ENCODE data around the gene STK11. TPM values are rescaled to one million over a fixed set of nuclear protein-coding genes. Genes with fewer than 3 reads are reported as not detected.

The STK11 gene
- total and polyA plus RNA-seq, 10 donors = 44.0 to 107 (median 74.5) TPM

DNA sequence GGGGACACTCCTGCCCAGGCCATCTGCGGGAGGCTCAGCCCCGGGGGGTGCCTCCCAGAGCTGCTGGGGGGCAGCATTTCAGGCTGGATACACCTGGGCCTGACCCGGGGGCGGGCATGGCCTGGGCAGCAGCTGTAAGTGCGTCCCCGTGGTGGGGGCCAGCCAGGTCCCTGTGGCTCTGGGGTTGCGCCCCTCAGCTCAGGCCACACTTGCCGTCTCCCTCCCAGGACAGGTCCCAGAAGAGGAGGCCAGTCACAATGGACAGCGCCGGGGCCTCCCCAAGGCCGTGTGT lies 20.6 kb downstream of the STK11 start:
- no peak for DNase-seq
- WGBS, 5 donors = 91 to 98% (median 93%) methylated on average over 3 to 11 of the region's 11 CpGs
- H3K27me3 ChIP-seq (replicated peaks in 1 of 7) = no peaks in the 10 kb centered on the region
- peaks cover 0 to 76% (median 67%) of the 10 kb centered on the region in 6 donors for H3K36me3 ChIP-seq
- peaks cover 2 to 28% (median 17%) of the 10 kb centered on the region in 6 donors for H3K4me1 ChIP-seq
- no peak overlapping the region for H3K4me3 ChIP-seq
- no peak overlapping the region for H3K27ac ChIP-seq
- intact Hi-C loops (cut with DNase I; ENCODE audit: low total_unique reads) = no loop called here
- no peaks in the 10 kb centered on the region for H3K9me3 ChIP-seq
- TF ChIP-seq, protein P1, sequence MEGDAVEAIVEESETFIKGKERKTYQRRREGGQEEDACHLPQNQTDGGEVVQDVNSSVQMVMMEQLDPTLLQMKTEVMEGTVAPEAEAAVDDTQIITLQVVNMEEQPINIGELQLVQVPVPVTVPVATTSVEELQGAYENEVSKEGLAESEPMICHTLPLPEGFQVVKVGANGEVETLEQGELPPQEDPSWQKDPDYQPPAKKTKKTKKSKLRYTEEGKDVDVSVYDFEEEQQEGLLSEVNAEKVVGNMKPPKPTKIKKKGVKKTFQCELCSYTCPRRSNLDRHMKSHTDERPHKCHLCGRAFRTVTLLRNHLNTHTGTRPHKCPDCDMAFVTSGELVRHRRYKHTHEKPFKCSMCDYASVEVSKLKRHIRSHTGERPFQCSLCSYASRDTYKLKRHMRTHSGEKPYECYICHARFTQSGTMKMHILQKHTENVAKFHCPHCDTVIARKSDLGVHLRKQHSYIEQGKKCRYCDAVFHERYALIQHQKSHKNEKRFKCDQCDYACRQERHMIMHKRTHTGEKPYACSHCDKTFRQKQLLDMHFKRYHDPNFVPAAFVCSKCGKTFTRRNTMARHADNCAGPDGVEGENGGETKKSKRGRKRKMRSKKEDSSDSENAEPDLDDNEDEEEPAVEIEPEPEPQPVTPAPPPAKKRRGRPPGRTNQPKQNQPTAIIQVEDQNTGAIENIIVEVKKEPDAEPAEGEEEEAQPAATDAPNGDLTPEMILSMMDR (IDR thresholded peaks at IDR 0.05 in 8 of 11, conservative IDR thresholded peaks at IDR 0.05 in 3 of 11) = no peak
- TF ChIP-seq POLR2AphosphoS5 (IDR thresholded peaks at IDR 0.05) (no peak), POLR2A (IDR thresholded peaks at IDR 0.05) (no peak)

DNA sequence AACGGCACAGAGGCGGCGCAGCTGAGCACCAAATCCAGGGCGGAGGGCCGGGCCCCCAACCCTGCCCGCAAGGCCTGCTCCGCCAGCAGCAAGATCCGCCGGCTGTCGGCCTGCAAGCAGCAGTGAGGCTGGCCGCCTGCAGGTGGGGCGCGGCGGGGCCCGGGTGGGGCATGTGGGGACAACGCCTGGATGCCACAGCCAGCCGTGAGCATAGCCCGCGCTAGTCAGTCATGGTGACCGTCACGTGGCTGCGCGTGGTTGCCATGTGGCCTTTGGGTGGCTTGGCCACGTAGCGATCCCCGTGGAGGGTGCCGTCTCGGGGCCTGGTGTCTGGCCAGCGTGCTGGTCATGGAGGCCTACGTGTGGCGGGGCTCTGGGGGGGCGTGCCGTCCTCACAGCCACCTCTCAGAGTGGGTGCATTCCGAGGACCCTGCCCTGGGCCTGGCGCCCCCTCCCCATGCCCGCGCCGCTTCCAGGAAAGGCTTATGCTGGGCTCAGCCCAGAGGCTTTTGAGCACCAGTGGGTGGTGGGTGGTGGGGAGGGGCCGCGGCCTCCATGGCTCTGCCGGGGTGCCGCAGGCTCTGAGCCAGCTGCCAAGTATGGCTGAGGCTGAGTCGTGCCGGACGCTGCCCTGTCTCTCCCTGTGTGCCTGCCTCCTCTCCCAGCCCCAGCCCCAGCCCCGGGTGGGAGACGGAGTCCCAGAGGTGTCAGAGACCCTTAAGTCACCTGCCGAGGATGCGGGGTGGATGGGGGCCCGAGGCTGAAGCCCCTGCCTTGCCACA lies 21.1 kb downstream of the STK11 start:
- peaks cover 0 to 71% (median 63%) of the 10 kb centered on the region in 6 donors for H3K36me3 ChIP-seq
- intact Hi-C loops (cut with DNase I; ENCODE audit: low total_unique reads) = no loop called here
- no peak overlapping the region for H3K27ac ChIP-seq
- H3K9me3 ChIP-seq = no peaks in the 10 kb centered on the region
- H3K4me1 ChIP-seq = peaks cover under 1 to 25% (median 13%) of the 10 kb centered on the region in 6 donors
- WGBS, 5 donors = 94 to 96% (median 96%) methylated on average over 17 to 50 of the region's 50 CpGs
- peak in 1 of 3 donors; percentile 46 for TF ChIP-seq POLR2AphosphoS5 (IDR thresholded peaks at IDR 0.05)
- TF ChIP-seq, protein P1 (IDR thresholded peaks at IDR 0.05 in 8 of 11, conservative IDR thresholded peaks at IDR 0.05 in 3 of 11) = no peak
- TF ChIP-seq POLR2A (IDR thresholded peaks at IDR 0.05) = no peak
- no peak overlapping the region for H3K4me3 ChIP-seq
- H3K27me3 ChIP-seq (replicated peaks in 1 of 7) = no peaks in the 10 kb centered on the region
- DNase-seq = no peak

DNA sequence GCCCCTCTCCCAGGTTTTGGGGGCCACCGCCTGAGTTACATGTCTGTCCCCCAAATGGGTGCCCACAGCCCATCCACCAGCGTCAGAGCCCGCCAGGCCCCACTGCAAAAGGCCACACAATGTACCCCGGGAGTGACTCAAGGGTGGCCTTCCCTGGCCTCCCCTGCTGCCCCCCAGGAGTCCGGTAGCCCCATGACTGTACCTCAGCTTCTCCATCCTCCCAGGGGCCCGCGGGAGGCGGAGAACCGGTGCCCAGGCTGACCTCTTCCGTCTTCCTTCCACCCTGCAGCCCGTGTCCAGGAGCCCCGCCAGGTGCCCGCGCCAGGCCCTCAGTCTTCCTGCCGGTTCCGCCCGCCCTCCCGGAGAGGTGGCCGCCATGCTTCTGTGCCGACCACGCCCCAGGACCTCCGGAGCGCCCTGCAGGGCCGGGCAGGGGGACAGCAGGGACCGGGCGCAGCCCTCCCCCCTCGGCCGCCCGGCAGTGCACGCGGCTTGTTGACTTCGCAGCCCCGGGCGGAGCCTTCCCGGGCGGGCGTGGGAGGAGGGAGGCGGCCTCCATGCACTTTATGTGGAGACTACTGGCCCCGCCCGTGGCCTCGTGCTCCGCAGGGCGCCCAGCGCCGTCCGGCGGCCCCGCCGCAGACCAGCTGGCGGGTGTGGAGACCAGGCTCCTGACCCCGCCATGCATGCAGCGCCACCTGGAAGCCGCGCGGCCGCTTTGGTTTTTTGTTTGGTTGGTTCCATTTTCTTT lies 21.9 kb downstream of the STK11 start:
- no peaks in the 10 kb centered on the region for H3K27me3 ChIP-seq (replicated peaks in 1 of 7)
- no peak for DNase-seq
- no peaks in the 10 kb centered on the region for H3K9me3 ChIP-seq
- TF ChIP-seq POLR2AphosphoS5 (IDR thresholded peaks at IDR 0.05) (peak in 1 of 3 donors; percentile 11), POLR2A (IDR thresholded peaks at IDR 0.05) (no peak)
- TF ChIP-seq, protein P1 (IDR thresholded peaks at IDR 0.05 in 8 of 11, conservative IDR thresholded peaks at IDR 0.05 in 3 of 11) = no peak
- 87 to 96% (median 93%) methylated on average over 38 to 56 of the region's 56 CpGs for WGBS, 5 donors
- H3K4me3 ChIP-seq = no peak overlapping the region
- peaks cover 2 to 25% (median 14%) of the 10 kb centered on the region in 6 donors for H3K4me1 ChIP-seq
- no peak overlapping the region for H3K27ac ChIP-seq
- H3K36me3 ChIP-seq = peaks cover 0 to 63% (median 56%) of the 10 kb centered on the region in 6 donors
- intact Hi-C loops (cut with DNase I; ENCODE audit: low total_unique reads) = no loop called here
